GM20000 (cell line): ENCODE results near the gene ATG4C.
"Not testable (repeated sequence)": the region's sequence is repeated elsewhere in the genome, so short reads cannot be mapped to it uniquely, and the experiment has no call there.

Experiments used
- DNase-seq: peaks from one replicate; pipeline ENCODE4 v3.0.0; 2012; ENCODE audit warnings: low spot score
- CTCF ChIP-seq: IDR thresholded peaks from 2 replicates; pipeline ENCODE4 v1.5.1; 2012; ENCODE audit warnings: mild to moderate bottlenecking, control low read depth; ENCODE audit errors: extremely low read depth, missing control alignments

ATG4C gene

GRCh38 chr1:62753031-62753965 lies 30.6 kb upstream of the ATG4C start:
- no peak for TF ChIP-seq CTCF
- no peak for DNase-seq

- not testable (repeated sequence) for DNase-seq
Observed at GRCh38 chr1:62754938-62755337, 29.0 kb upstream of the ATG4C start.

- not testable (repeated sequence) for DNase-seq
Observed at GRCh38 chr1:62756255-62756884, 27.6 kb upstream of the ATG4C start.

GRCh38 chr1:62759232-62759875 lies 24.6 kb upstream of the ATG4C start:
- not testable (repeated sequence) for DNase-seq

GRCh38 chr1:62760021-62760782 lies 23.7 kb upstream of the ATG4C start:
- DNase-seq, result not testable (repeated sequence)

- not testable (repeated sequence) for DNase-seq
Observed at GRCh38 chr1:62761223-62761870, 22.6 kb upstream of the ATG4C start.

- not testable (repeated sequence) for DNase-seq
Observed at GRCh38 chr1:62762027-62762426, 21.9 kb upstream of the ATG4C start.

- no peak for TF ChIP-seq CTCF
- DNase-seq, result no peak
Observed at GRCh38 chr1:62765981-62766380, 18.0 kb upstream of the ATG4C start.

GRCh38 chr1:62768551-62768950 lies 15.4 kb upstream of the ATG4C start:
- DNase-seq, result not testable (repeated sequence)

- DNase-seq, result no peak
- no peak for TF ChIP-seq CTCF
Observed at GRCh38 chr1:62772607-62773295, 11.2 kb upstream of the ATG4C start.
